GM18517 (cell line): ENCODE data around the gene C11orf91.
"Not testable (repeated sequence)": the region's sequence is repeated elsewhere in the genome, so short reads cannot be mapped to it uniquely, and the experiment has no call there.

ENCODE experiments used
- ATAC-seq: cut with Tn5 transposase; IDR thresholded peaks from one replicate; pipeline ENCODE4 v1.9.1; 2021; ENCODE audit warnings: mild to moderate bottlenecking, moderate library complexity; ENCODE audit not compliant: unreplicated experiment

C11orf91 gene

DNA sequence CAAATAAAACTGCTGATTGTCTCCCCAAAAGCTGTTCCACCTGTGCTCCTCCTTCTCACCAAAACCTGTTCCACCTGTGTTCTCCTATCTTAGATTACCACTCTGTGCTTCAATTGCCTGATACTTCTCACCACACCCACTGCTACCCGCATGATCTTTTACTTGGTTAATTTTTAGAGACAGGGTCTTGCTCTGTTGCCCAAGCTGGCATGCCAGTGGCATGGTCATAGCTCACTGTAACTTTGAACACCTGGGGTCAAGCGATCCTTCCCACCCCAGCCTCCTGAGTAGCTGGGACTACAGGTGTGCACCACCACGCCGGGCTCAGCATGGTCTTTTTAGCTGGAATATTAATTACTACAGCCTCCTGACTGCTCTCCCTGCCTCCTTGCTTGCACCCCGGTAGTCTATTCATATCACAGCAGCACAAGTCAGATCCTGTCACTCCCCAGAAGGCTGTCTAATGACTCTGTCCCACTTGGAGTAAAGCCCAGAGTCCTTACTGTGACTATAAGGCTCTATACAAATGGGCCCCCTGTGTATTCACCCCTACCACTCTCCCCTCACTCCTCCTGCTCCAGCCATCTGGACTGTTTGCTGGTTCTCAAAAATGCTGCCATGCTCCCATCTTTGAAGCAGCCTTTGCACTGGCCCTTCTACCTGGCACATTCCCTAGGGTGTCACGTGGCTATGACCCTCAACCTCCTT, 3.5 kb downstream of the C11orf91 start:
- ATAC-seq: no peak

GRCh38 chr11:33696411-33696810, 4.2 kb downstream of the C11orf91 start:
- ATAC-seq: no peak

DNA sequence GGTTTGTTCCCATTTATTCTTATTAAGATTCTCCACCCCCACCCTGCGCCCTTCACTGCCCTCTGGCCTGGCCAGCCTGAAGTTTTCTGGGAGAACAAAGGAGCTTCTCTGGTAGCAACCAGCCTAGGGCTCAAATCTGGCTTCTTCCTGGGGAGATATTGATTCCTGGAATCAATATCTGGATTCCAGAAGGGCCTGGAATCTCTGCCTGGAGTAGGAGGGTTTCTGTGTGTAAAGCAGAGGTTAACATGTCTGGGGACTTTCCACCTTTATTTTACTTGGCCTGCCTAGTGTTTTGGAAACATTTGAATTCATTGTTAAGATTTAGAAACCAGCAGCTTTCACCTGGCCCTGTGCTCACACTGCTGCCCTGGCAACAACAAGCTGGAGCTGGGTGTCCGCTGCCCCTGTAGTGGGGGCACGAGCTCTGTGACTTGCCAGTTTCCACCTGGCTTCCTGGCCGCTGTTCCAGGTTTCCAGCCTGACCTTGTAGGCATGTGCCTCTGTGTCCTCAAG, 5.5 kb downstream of the C11orf91 start:
- no peak for ATAC-seq

DNA sequence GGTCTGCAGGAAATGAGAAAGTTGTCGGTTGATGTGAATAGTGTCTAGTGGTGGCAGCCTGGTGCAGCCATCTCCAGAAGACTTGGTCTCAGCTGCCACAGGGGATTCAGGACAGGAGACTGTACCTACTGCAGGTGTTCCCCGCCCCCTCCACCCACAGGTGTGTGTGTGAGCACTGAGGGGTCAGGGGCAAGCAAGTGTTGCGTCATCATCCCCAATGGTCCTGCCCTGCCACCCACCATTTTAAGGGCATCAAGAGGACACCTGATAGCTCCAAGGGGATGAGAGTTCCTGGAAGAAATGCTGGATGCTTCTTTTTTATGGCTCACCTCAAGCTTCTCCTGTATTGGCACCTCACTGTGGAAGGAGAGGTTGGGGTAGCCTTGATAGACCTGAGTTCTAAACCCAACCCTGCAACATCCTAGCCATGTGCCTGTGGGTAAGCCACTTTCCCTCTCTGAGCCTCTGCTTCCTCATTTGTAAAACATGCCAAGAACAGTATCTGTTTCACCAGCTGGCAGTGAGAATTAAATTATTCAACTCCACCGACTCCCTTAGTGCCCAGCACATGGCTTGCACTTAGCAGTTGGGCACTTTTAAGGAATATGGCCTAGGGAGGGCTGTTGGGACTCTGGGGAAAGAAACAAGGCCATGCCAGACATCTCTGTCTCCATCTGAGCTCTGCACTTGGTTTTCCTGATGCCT, 6.1 kb downstream of the C11orf91 start:
- ATAC-seq: no peak

DNA sequence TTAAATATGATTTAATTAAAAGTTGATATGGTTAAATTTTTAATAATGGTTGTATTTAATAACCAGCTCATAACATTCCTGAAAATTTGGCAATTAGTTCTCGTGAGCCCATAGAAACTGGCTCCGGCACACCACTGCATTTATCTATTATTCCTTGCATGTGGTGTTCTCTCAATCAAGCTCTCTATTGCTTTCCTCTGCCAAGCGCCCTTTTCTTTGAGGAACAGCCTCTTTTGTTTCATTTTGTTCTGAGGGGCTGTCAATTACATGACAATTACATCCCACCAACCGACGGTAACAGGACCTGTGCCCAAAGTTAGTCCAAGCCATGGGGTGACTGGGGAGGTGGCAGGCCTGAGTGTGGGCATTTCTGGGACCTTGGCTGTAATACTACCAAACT, 8.1 kb downstream of the C11orf91 start:
- ATAC-seq: no peak

- ATAC-seq: no peak
Measured at GRCh38 chr11:33692013-33692504, 8.6 kb downstream of the C11orf91 start.

DNA sequence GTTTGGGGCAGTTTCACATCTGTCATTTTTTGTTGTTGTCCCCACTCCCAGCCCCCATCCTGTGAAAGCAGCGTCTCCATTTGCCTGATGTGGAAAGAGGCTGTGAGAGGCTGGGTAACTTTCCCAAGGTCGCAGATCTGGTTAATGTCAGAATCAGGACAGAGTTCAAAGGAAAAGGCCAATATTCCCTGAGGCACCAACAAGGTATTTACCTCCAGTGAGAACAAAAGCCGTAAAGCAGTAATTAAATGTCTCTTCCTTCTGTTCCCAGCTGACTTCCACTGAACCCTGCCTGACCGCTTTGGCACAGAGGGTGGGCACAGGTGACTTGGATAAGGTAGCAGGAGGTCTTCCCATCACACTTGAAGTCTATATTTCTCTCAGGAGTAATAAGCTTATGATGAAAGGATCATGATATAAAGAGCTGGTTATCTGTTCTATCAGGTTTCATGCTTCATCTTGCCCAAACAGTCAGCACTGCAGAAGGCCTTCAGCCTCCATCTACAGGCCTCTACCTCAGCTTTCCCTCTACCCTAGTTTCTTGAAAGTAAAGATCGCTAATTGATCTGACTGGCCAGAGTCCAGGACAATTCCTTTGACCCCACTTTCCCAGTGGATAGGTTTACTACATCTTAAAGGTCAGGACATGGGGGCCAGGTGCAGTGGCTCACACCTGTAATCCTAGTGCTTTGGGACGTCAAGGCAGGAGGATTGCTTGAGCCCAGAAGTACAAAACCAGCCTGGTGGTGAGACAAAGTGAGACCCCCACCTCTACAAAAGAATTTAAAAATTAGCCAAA, 9.4 kb downstream of the C11orf91 start:
- no peak for ATAC-seq

DNA sequence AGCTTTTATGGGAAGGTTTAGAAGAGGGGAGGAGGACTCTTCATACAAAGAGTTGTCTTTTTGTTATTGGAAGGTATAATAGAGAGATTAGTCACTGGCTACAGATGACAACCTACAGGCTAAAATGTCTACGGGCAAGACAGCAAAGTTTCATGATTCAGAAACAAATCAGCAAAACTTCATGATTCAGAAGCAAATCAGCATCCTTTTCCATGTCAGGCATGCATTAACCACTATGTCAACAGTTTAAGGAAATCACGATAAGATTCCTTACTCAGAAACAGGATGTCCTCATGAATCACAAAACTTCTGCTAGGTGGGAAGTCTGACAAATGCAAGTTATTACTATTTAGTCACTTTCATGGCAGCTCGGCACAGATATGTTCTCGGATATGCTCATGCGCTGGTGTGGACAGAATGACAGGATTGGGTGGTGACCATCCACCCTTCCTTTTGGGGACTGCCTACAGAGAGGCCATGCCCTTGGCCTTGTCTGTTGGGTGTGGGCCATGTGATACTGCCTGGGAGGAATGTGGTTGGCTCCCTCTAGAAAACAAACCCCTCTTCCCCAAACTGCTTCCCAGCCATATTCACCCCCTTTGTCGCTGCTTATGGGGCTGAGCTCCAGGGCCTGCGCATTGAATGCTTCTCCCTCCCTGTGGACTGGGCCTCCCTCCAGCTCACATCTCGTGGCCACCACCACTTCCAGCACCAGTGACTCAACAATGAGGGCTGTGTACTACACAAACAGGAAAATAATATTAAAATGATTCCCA, 10.1 kb downstream of the C11orf91 start:
- ATAC-seq: no peak

DNA sequence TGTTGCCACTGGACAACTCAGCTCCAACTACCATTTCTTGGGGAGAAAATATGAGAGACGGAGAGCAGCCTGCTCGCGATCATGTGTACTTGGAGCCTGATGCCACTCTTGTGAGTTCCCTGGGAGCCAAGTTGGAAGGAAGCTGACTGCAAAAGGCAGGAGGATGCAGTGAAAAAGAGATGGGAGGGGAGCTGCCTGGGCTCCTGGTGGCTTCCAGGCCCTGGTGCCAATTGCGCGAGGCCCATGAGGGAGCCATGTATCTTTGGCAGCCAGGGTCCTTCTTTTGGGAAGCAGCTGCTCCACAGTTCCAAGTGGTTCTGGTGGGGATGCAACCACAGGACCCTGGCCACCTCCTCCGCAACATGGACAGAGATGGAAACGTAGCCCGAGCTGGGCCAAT, 11.1 kb downstream of the C11orf91 start:
- no peak for ATAC-seq

DNA sequence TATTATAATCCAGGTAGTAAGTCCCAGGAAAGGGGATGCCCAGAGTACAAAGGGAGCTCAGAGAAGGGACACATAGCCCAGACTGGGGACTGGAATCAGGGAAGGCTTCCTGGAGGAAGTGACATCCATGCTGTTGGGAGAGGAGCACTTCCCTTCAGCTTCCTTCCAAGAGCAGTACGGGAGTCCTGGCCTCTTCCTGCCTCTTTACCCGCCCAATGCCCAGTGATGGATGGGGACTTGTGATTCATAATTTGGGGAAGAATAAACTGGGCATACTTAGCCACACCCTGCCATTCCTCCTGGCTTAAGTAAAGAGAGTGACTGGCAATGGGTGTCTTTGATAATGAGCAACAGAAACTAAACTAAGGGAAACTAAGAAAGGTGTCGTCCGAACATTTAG, 11.5 kb downstream of the C11orf91 start:
- no peak for ATAC-seq

DNA sequence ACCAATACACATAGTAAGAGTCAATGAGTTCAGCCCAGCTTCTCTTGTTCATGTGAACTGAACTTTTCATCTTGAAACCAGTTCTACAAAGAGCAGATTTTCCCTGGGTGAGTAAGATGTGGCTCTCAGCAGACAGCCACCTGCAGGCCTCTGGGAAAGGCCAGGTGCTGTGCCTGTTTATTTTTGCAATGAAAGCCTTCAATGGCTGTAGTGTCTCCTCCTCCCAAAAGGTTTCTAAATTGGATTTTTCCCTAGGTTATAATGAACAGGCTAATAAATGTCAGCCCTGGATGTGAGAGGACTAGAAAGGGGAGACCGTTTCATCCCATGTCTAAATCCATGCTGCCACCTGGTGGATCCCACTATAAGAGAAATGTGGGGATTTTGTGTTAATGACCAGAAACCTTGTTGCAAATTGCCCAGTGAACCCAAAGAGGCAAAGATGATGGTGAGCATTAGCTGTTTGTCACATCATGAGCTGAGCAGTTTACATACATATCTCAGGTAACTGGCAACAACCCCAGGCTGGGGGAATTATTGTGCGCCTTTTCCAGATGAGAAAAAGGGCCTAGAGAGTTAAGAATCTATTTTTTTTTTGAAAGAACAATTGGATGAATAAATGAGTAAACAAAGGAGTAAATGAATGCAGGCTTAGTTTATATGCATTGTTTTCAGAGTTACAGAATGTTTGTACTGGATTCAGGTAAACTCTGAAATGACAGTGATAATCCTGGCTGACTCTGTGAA, 12.7 kb downstream of the C11orf91 start:
- no peak for ATAC-seq

GRCh38 chr11:33685082-33685481, 15.5 kb downstream of the C11orf91 start:
- ATAC-seq: no peak

GRCh38 chr11:33684003-33684706, 16.5 kb downstream of the C11orf91 start:
- ATAC-seq: no peak

GRCh38 chr11:33682446-33682845, 18.2 kb downstream of the C11orf91 start:
- ATAC-seq: no peak

DNA sequence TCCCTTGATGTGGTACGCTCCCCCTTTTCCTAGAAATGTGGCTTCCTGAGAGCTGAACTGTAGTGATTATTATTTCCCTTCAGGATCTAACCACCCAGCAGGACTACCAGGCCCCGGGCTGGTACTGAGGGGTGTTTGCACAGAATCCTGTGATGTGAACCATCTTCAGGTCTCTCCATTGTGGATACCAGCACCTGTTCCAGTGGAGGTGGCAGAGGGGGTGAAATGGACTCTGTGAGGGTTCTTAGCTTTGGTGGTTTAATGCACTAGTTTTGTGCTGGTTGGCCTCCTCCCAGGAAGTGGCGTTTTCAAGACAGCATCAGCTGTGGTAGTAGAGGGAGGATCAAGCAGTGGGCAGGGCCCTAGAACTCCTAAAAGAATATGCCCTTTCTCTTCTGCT, 18.6 kb downstream of the C11orf91 start:
- no peak for ATAC-seq

- ATAC-seq: not testable (repeated sequence)
Measured at GRCh38 chr11:33678616-33679015, 22.0 kb downstream of the C11orf91 start.

DNA sequence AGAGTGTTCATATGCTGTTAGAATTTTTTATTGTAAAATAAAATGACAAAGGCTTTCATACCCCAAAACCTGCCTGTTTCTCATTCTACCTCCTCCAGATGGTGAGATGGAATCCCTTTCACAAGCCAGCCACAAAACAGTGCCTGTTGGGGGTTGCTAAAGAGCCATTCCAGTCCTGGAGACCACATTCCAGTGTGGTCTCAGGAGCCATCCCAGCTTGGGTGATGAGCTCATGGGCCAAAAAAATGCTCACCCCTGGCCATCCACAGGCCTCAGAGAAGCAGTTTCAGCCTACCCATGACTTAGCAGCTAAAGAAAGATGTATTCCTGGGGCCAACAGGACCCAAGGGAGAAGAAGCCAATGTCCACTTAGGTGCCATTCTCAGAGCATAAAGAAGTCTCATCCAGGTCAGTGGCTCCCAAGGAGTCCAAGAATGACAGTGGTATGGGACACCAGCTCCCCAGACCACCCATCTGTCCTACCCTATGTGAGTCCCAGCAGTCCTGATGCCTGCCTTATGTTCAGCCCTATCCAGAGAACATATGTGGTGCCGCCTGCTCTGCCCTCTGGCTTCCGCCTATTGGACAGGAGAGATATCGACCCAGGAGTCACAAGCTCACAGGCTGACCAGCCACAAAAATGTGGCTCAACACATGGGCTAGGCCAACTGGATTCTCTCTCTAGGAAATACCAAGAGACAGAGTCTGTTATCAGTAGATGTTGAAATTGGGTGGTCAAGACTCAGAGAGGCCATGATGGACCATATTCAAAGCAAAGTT, 26.4 kb downstream of the C11orf91 start:
- ATAC-seq: no peak

DNA sequence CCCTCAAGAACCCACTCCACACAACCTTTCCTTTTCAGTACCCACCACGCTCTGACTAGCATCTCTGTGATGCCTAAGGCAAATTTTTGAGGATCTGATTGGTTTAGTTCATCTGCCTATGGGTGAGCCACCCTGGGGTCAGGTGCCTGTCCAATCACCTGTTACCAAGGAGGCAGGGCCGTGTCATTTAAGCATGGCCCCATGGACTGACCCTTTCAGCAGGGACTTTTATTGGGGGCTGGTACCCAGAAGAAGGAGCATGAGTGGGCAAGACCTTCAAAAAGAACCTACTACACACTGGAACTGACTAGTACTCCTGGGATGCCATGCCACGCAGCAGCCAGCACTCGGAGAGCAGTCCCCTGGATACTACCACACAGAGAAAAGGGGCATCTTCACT, 28.4 kb downstream of the C11orf91 start:
- ATAC-seq: no peak
